Articular chondrocyte of knee joint (primary cell): ENCODE results near the gene PILRA. TPM values are rescaled to one million over a fixed set of nuclear protein-coding genes. Genes with fewer than 3 reads are reported as not detected.

ENCODE experiments used
- small RNA-seq: library from RNA; depleted of rRNA; stranded (forward); fragments of <200 nt; gene quantifications from one replicate; pipeline ENCODE3, GENCODE V24; 2012
- total RNA-seq: library from RNA; depleted of rRNA; stranded (reverse); fragments of >200 nt; gene quantifications from 2 replicates; pipeline ENCODE4 v1.2.3, GENCODE V29; 2012

PILRA gene
- 0.65 TPM in 1 of 2 replicates, not detected in the other for total RNA-seq

GRCh38 chr7:100373261-100373831 lies at the start of gene PILRA:
TSS of gene PILRA (plus strand) at chr7:100373487. CDS start at chr7:100373657, 170 bp downstream.

DNA sequence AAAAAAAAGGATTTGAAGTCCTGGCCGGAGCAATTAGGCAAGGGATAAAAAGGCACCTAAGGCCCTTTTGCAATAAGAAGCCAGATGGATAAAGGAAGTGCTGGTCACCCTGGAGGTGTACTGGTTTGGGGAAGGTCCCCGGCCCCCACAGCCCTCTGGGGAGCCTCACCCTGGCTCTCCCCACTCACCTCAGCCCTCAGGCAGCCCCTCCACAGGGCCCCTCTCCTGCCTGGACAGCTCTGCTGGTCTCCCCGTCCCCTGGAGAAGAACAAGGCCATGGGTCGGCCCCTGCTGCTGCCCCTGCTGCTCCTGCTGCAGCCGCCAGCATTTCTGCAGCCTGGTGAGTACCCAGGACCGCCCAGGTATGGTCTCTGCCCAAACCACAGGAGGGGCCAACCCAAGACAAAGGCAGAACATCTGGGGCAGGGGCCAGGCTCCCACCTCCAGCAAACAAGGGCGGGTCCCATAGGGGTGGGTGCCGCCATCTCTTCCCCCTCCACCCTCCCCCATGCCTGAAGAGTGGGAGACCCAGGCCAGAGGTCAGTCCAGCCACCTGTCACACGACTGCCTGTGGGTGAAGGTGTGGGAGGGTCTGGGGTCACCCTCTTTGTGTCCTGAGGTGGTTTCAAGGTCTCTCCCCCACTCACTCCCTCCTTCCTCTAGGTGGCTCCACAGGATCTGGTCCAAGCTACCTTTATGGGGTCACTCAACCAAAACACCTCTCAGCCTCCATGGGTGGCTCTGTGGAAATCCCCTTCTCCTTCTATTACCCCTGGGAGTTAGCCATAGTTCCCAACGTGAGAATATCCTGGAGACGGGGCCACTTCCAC lies 15.0 kb upstream of the PILRA start, which contains the start of gene PILRB:
Gene PILRB (plus strand): TSS at position 91 of the 830 bp plus-strand sequence. CDS start 186 bp downstream, at position 277.

GRCh38 chr7:100428199-100428966 lies 55.1 kb downstream of the PILRA start, which contains the start of gene ZCWPW1:
TSS of gene ZCWPW1 (minus strand) at chr7:100428703. CDS start at chr7:100420649, 8,054 bp downstream.

DNA sequence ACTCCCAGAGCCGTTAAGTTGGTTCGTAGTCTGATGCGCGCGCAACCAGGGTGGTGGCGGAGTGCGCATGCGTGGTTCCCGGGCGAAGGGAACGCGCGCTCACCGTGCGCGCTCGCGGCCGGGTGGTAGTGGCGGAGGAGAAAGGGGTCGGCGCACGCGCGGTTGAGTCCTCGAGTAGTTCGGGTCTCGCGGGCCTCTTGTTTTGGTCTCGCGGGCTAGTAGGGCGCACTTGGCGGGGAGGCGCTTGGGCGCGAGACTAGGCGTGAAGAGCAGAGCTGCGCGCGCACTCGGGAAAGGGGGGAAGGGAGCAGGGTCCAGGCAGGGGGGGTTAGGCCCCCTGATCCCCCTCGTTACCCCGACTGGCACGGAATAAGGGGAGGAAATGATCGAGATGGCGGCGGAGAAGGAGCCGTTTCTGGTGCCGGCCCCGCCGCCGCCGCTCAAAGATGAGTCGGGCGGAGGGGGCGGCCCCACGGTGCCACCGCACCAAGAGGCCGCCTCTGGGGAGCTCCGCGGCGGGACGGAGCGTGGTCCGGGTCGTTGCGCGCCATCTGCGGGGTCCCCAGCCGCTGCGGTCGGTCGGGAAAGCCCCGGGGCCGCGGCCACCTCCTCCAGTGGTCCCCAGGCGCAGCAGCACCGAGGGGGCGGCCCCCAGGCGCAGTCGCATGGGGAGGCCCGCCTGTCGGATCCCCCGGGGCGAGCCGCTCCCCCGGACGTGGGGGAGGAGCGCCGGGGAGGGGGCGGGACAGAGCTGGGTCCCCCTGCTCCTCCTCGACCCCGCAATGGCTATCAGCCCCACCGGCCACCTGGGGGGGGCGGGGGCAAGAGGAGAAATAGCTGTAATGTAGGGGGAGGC lies 56.6 kb downstream of the PILRA start, which contains the start of gene MEPCE:
Gene MEPCE (plus strand): TSS at position 195 of the 856 bp plus-strand sequence. CDS start 188 bp downstream, at position 383.

Small RNA genes within 50 kb of the gene (small RNA-seq; reads per million reads assigned to genes)
- gene RF00019 = not detected

Other genes with a start within 250 kb of the PILRA start
- 1.2 and 2.0 TPM in 2 replicates for gene MBLAC1, start 246.5 kb upstream of the PILRA start, total RNA-seq
- gene LAMTOR4, start 224.6 kb upstream of the PILRA start, total RNA-seq = 62.3 and 64.1 TPM in 2 replicates
- 4.6 and 6.7 TPM in 2 replicates for gene TRAPPC14, start 214.8 kb upstream of the PILRA start, total RNA-seq
- 1.7 and 3.6 TPM in 2 replicates for gene GAL3ST4, start 204.9 kb upstream of the PILRA start, total RNA-seq
- 0.52 and 0.76 TPM in 2 replicates for gene GPC2, start 196.1 kb upstream of the PILRA start, total RNA-seq
- gene STAG3, start 195.6 kb upstream of the PILRA start, total RNA-seq = 0.39 and 0.54 TPM in 2 replicates
- gene PVRIG, start 153.5 kb upstream of the PILRA start, total RNA-seq = not detected in 2 replicates
- not detected in 2 replicates for gene SPDYE3, start 65.8 kb upstream of the PILRA start, total RNA-seq
- gene PILRB, start 15.4 kb upstream of the PILRA start, total RNA-seq = 7.8 and 11.8 TPM in 2 replicates
- 2.4 and 3.5 TPM in 2 replicates for gene ZCWPW1, start 55.2 kb downstream of the PILRA start, total RNA-seq
- gene MEPCE, start 56.3 kb downstream of the PILRA start, total RNA-seq = 33.4 and 35.0 TPM in 2 replicates
- 6.4 and 8.0 TPM in 2 replicates for gene PPP1R35, start 63.0 kb downstream of the PILRA start, total RNA-seq
- 0.26 TPM in 1 of 2 replicates, not detected in the other for gene SPACDR, start 90.8 kb downstream of the PILRA start, total RNA-seq
- gene TSC22D4, start 105.7 kb downstream of the PILRA start, total RNA-seq = 20.8 and 21.9 TPM in 2 replicates
- 1.1 and 1.8 TPM in 2 replicates for gene NYAP1, start 110.4 kb downstream of the PILRA start, total RNA-seq
- 7.2 and 9.4 TPM in 2 replicates for gene AGFG2, start 165.7 kb downstream of the PILRA start, total RNA-seq
- not detected in 2 replicates for gene SAP25, start 200.4 kb downstream of the PILRA start, total RNA-seq
- 8.0 TPM in 2 replicates for gene LRCH4, start 212.6 kb downstream of the PILRA start, total RNA-seq
- gene FBXO24, start 212.8 kb downstream of the PILRA start, total RNA-seq = 0.13 and 0.43 TPM in 2 replicates
- gene PCOLCE, start 228.9 kb downstream of the PILRA start, total RNA-seq = 129 and 159 TPM in 2 replicates
- 7.4 and 8.4 TPM in 2 replicates for gene MOSPD3, start 239.1 kb downstream of the PILRA start, total RNA-seq